Ovary (tissue), 9 donors: ENCODE measurements around the gene BRICD5. TPM values are rescaled to one million over a fixed set of nuclear protein-coding genes. Genes with fewer than 3 reads are reported as not detected.

Experiments
- DNase-seq, 5 donors: peaks; one replicate each; pipeline ENCODE4 v3.0.0-alpha.2; 2019 to 2020
- H3K27ac ChIP-seq, 2 donors: fragments of 200-600 bp; one replicate each; pipeline versions ENCODE4 v1.5.1 to v1.8.0; 2019 to 2022
- H3K27me3 ChIP-seq: fragments of 200-600 bp; one replicate; pipeline ENCODE4 v1.8.0; 2022
- H3K36me3 ChIP-seq: fragments of 200-600 bp; sonication (generic); one replicate; pipeline ENCODE4 v1.5.1; 2019
- H3K4me1 ChIP-seq: one replicate; pipeline ENCODE4 v1.8.1; 2013; ENCODE audit warnings: mild to moderate bottlenecking, moderate library complexity; ENCODE audit not compliant: insufficient read depth
- H3K4me3 ChIP-seq: fragments of 200-600 bp; sonication (generic); one replicate; pipeline ENCODE4 v1.5.1; 2017
- H3K9me3 ChIP-seq, 2 donors: fragments of 200-600 bp in 1 of 2; sonication (generic) in 1 of 2; one replicate each; pipeline versions ENCODE4 v1.5.1 to v1.8.1; 2013 to 2019; ENCODE audit warnings: mild to moderate bottlenecking in 1 of 2, moderate library complexity in 1 of 2
- CTCF ChIP-seq, 3 donors: fragments of 450-650 bp in 2 of 3; fragments of 200-600 bp in 1 of 3; IDR thresholded peaks; one replicate each; pipeline versions ENCODE4 v1.5.1 to v1.8.0; 2016 to 2022; ENCODE audit warnings: antibody characterized with exemption in 3 of 3, mild to moderate bottlenecking in 1 of 3
- EP300 ChIP-seq: sonication (generic); formaldehyde crosslinking; IDR thresholded peaks from one replicate; pipeline ENCODE4 v1.6.1; 2017; ENCODE audit warnings: antibody characterized with exemption
- POLR2A ChIP-seq: fragments of 450-650 bp; IDR thresholded peaks from one replicate; pipeline ENCODE4 v1.6.1; 2017; ENCODE audit warnings: antibody characterized with exemption, mild to moderate bottlenecking, moderate library complexity
- WGBS, 3 donors: extraction: QIAGEN DNeasy Blood & Tissue Kit in 1 of 3; methylation state at CpG; one replicate each; pipeline versions ENCODE4 v1.1.5 to v1.1.7; 2013 to 2017; 5-methylcytosine and 5-hydroxymethylcytosine counted together
- intact Hi-C, 4 donors: fragments of 100-400 bp; cut with DNase I; formaldehyde crosslinking; loops; one replicate each; pipeline versions ENCODE4 v1.11.0 to v1.15.1; 2022 to 2023
- polyA plus RNA-seq, 2 donors: library from polyadenylated mRNA; stranded (reverse); fragments of 200-250 nt in 1 of 2; fragments of 350-450 nt in 1 of 2; fragmentation: Illumina TruSeq in 1 of 2; extraction: RNeasy Lipid Tissue Mini Kit (QIAGEN cat#74804) in 1 of 2; gene quantifications; one replicate each; pipeline ENCODE4 v1.2.3, GENCODE V29; 2013 to 2014
- total RNA-seq, 7 donors: library from RNA; depleted of rRNA in 2 of 7; stranded (reverse); fragments of >200 nt in 2 of 7; fragmentation: NEBNext Ultra II Directional in 3 of 7; extraction: Animal tissue kit (Norgen Biotek cat#: 25700) in 3 of 7; gene quantifications; one replicate each; pipeline versions ENCODE4 v1.1.0 to v1.2.4, GENCODE V29; 2016 to 2023
- donor health status: DM: no; HTN: no; CAD: no; lungs with moderate emphysema.
- donor health status: DM: no; HTN: no; CAD: no.
- donor health status: Bipolar disorder and iron deficiency.
- donor health status: DM: yes; HTN: yes; CAD: no.
- donor health status: DM: no; HTN: no; CAD: no.
- donor health status: DM: yes; HTN: yes; CAD: no.

Gene BRICD5
- total and polyA plus RNA-seq, 9 donors, result 0.37 to 8.3 (median 6.2) TPM

- WGBS, 3 donors, result 86 to 94% (median 88%) methylated on average over 21 to 23 of the region's 23 CpGs
- H3K27ac ChIP-seq, result no peak overlapping the region
- no peaks in the 10 kb centered on the region for H3K9me3 ChIP-seq
- peaks cover 2% of the 10 kb centered on the region for H3K4me1 ChIP-seq
- intact Hi-C loops, result no loop called here
- no peak overlapping the region for H3K4me3 ChIP-seq
- DNase-seq, result no peak
- H3K36me3 ChIP-seq, result no peaks in the 10 kb centered on the region
- no peaks in the 10 kb centered on the region for H3K27me3 ChIP-seq
- TF ChIP-seq EP300 (no peak), CTCF (IDR thresholded peaks at IDR 0.05) (no peak), POLR2A (no peak)
Measured at GRCh38 chr16:2229632-2230250, 19.1 kb upstream of the BRICD5 start.

GRCh38 chr16:2229091-2229490 lies 18.4 kb upstream of the BRICD5 start:
- WGBS, 3 donors, result 79 to 85% (median 84%) methylated on average over 12 of the region's 12 CpGs

GRCh38 chr16:2228161-2228824 lies 17.6 kb upstream of the BRICD5 start:
- intact Hi-C loops, result no loop called here
- no peak for DNase-seq
- Histone ChIP-seq H3K27me3 (no peaks in the 10 kb centered on the region), H3K4me1 (peaks cover 5% of the 10 kb centered on the region), H3K36me3 (no peaks in the 10 kb centered on the region), H3K9me3 (no peaks in the 10 kb centered on the region), H3K4me3 (no peak overlapping the region), H3K27ac (no peak overlapping the region)
- 85 to 91% (median 88%) methylated on average over 23 to 25 of the region's 25 CpGs for WGBS, 3 donors
- no peak for TF ChIP-seq CTCF (IDR thresholded peaks at IDR 0.05)
- TF ChIP-seq EP300, result no peak
- no peak for TF ChIP-seq POLR2A

More at GRCh38 chr16:2229091-2229490, 18.4 kb upstream of the BRICD5 start:
- no peak for TF ChIP-seq EP300
- TF ChIP-seq POLR2A, result no peak
- no peak for TF ChIP-seq CTCF (IDR thresholded peaks at IDR 0.05)
- intact Hi-C loops, result no loop called here
- H3K4me3 ChIP-seq, result no peak overlapping the region
- H3K27me3 ChIP-seq, result no peaks in the 10 kb centered on the region
- peaks cover 4% of the 10 kb centered on the region for H3K4me1 ChIP-seq
- H3K9me3 ChIP-seq, result no peaks in the 10 kb centered on the region
- no peaks in the 10 kb centered on the region for H3K36me3 ChIP-seq
- DNase-seq, result no peak
- no peak overlapping the region for H3K27ac ChIP-seq

- 84 to 87% (median 84%) methylated on average over 6 of the region's 6 CpGs for WGBS, 3 donors
Measured at GRCh38 chr16:2226918-2227317, 16.3 kb upstream of the BRICD5 start.

More at GRCh38 chr16:2226918-2227317, 16.3 kb upstream of the BRICD5 start:
- Histone ChIP-seq H3K4me1 (peaks cover 5% of the 10 kb centered on the region), H3K4me3 (no peak overlapping the region), H3K27me3 (no peaks in the 10 kb centered on the region), H3K27ac (no peak overlapping the region), H3K9me3 (no peaks in the 10 kb centered on the region), H3K36me3 (no peaks in the 10 kb centered on the region)
- TF ChIP-seq POLR2A, result no peak
- no peak for TF ChIP-seq EP300
- TF ChIP-seq CTCF (IDR thresholded peaks at IDR 0.05), result no peak
- DNase-seq, result no peak
- intact Hi-C loops, result no loop called here
